ENCODE results near the gene CDK5R2.
"Not testable (repeated sequence)": the region's sequence is repeated elsewhere in the genome, so short reads cannot be mapped to it uniquely, and the experiment has no call there.

CDK5R2 gene

GRCh38 chr2:218959141-218959731, at the start of gene CDK5R2:
TSS of gene CDK5R2 (plus strand) at chr2:218959666. CDS start at chr2:218959821, 155 bp downstream.
- DNase-seq (ENCODE audit: low read depth): peak; percentile 80

- no peak for DNase-seq (ENCODE audit: low read depth)
Observed at GRCh38 chr2:218910741-218911140, 48.7 kb upstream of the CDK5R2 start.

GRCh38 chr2:218920504-218920903, 39.0 kb upstream of the CDK5R2 start:
- no peak for DNase-seq (ENCODE audit: low read depth)

- no peak for DNase-seq (ENCODE audit: low read depth)
Observed at GRCh38 chr2:218924757-218925156, 34.7 kb upstream of the CDK5R2 start.

GRCh38 chr2:218925434-218925833, 34.0 kb upstream of the CDK5R2 start:
- DNase-seq (ENCODE audit: low read depth): no peak

- DNase-seq (ENCODE audit: low read depth): no peak
Observed at GRCh38 chr2:218927422-218927821, 32.0 kb upstream of the CDK5R2 start.

GRCh38 chr2:218927876-218928275, 31.6 kb upstream of the CDK5R2 start:
- no peak for DNase-seq (ENCODE audit: low read depth)

- not testable (repeated sequence) for DNase-seq (ENCODE audit: low read depth)
Observed at GRCh38 chr2:218930488-218930887, 29.0 kb upstream of the CDK5R2 start.

- DNase-seq (ENCODE audit: low read depth): not testable (repeated sequence)
Observed at GRCh38 chr2:218931751-218932150, 27.7 kb upstream of the CDK5R2 start.

GRCh38 chr2:218944759-218945404, 14.6 kb upstream of the CDK5R2 start:
- DNase-seq (ENCODE audit: low read depth): no peak

GRCh38 chr2:218946621-218947020, 12.8 kb upstream of the CDK5R2 start:
- no peak for DNase-seq (ENCODE audit: low read depth)

- DNase-seq (ENCODE audit: low read depth): no peak
Observed at GRCh38 chr2:218952160-218952559, 7.3 kb upstream of the CDK5R2 start.

- DNase-seq (ENCODE audit: low read depth): no peak
Observed at GRCh38 chr2:218953366-218953954, 6.0 kb upstream of the CDK5R2 start.

- no peak for DNase-seq (ENCODE audit: low read depth)
Observed at GRCh38 chr2:218954541-218955300, 4.7 kb upstream of the CDK5R2 start.

GRCh38 chr2:218956039-218956438, 3.4 kb upstream of the CDK5R2 start:
- no peak for DNase-seq (ENCODE audit: low read depth)

GRCh38 chr2:218957671-218958070, 1.8 kb upstream of the CDK5R2 start:
- no peak for DNase-seq (ENCODE audit: low read depth)

GRCh38 chr2:218958276-218958675, 1.2 kb upstream of the CDK5R2 start:
- DNase-seq (ENCODE audit: low read depth): no peak

- DNase-seq (ENCODE audit: low read depth): no peak
Observed at GRCh38 chr2:218959761-218960308, 369 bp downstream of the CDK5R2 start.

GRCh38 chr2:218960309-218961165, 1.1 kb downstream of the CDK5R2 start:
- DNase-seq (ENCODE audit: low read depth): no peak

- DNase-seq (ENCODE audit: low read depth): no peak
Observed at GRCh38 chr2:218961229-218961628, 1.8 kb downstream of the CDK5R2 start.
